Activated CD8-positive, alpha-beta memory T cell treated with anti-CD3 and anti-CD28 coated beads, Interleukin-2, amount 50 U/mL, for 24 hours (primary cell): ENCODE data around the gene DNAH6.
"Not testable (repeated sequence)": the region's sequence is repeated elsewhere in the genome, so short reads cannot be mapped to it uniquely, and the experiment has no call there.

ENCODE experiments used
- DNase-seq: peaks from one replicate; pipeline ENCODE4 v3.0.0-alpha.2; 2020; ENCODE audit errors: extremely low read depth

The DNAH6 gene

GRCh38 chr2:84839851-84840250 is 323.6 kb downstream of the DNAH6 start:
- DNase-seq, result no peak

- DNase-seq, result no peak
These were observed 324.0 kb downstream of the DNAH6 start for GRCh38 chr2:84840306-84840705.

- no peak for DNase-seq
These were observed 325.3 kb downstream of the DNAH6 start for GRCh38 chr2:84841577-84841976.

GRCh38 chr2:84844141-84844540 is 327.8 kb downstream of the DNAH6 start:
- no peak for DNase-seq

GRCh38 chr2:84846041-84846663 is 329.9 kb downstream of the DNAH6 start:
- no peak for DNase-seq

GRCh38 chr2:84846741-84847142 is 330.4 kb downstream of the DNAH6 start:
- no peak for DNase-seq

- no peak for DNase-seq
These were observed 331.2 kb downstream of the DNAH6 start for GRCh38 chr2:84847326-84848050.

GRCh38 chr2:84849271-84849952 is 333.1 kb downstream of the DNAH6 start:
- DNase-seq, result no peak

- DNase-seq, result no peak
These were observed 334.2 kb downstream of the DNAH6 start for GRCh38 chr2:84850471-84850870.

GRCh38 chr2:84851876-84852275 is 335.6 kb downstream of the DNAH6 start:
- no peak for DNase-seq

GRCh38 chr2:84854850-84855249 is 338.6 kb downstream of the DNAH6 start:
- DNase-seq, result no peak

- DNase-seq, result no peak
These were observed 339.4 kb downstream of the DNAH6 start for GRCh38 chr2:84855731-84856130.

- DNase-seq, result no peak
These were observed 340.5 kb downstream of the DNAH6 start for GRCh38 chr2:84856787-84857186.

- DNase-seq, result no peak
These were observed 341.3 kb downstream of the DNAH6 start for GRCh38 chr2:84857566-84857965.

GRCh38 chr2:84858123-84858522 is 341.8 kb downstream of the DNAH6 start:
- DNase-seq, result no peak

- DNase-seq, result no peak
These were observed 342.6 kb downstream of the DNAH6 start for GRCh38 chr2:84858937-84859336.

- no peak for DNase-seq
These were observed 345.2 kb downstream of the DNAH6 start for GRCh38 chr2:84861539-84861938.

- DNase-seq, result no peak
These were observed 345.7 kb downstream of the DNAH6 start for GRCh38 chr2:84862006-84862405.

- no peak for DNase-seq
These were observed 349.0 kb downstream of the DNAH6 start for GRCh38 chr2:84865181-84865783.

- no peak for DNase-seq
These were observed 349.8 kb downstream of the DNAH6 start for GRCh38 chr2:84866122-84866521.

GRCh38 chr2:84868327-84868726 is 352.0 kb downstream of the DNAH6 start:
- not testable (repeated sequence) for DNase-seq
